ENCODE results near the gene LRRTM3.

DNA sequence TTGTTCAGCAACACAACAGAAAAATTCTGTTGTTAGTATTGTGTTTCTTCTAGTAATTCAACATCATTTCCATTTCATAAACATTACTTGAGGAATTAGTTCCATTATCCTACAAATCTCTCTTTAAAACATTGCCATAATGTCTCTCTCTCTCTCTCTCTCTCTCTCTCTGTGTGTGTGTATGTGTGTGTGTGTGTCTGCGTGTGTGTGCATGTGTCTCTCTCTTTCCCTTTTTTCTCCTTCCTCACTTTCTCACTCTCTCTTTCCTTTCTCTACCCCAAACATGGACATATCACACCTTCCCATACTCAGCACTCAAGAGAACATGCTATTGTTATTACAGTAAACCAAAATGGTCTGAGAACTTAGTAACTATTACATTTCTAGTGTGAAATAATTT lies 16.6 kb downstream of the LRRTM3 start:
- TF ChIP-seq, protein P1, sequence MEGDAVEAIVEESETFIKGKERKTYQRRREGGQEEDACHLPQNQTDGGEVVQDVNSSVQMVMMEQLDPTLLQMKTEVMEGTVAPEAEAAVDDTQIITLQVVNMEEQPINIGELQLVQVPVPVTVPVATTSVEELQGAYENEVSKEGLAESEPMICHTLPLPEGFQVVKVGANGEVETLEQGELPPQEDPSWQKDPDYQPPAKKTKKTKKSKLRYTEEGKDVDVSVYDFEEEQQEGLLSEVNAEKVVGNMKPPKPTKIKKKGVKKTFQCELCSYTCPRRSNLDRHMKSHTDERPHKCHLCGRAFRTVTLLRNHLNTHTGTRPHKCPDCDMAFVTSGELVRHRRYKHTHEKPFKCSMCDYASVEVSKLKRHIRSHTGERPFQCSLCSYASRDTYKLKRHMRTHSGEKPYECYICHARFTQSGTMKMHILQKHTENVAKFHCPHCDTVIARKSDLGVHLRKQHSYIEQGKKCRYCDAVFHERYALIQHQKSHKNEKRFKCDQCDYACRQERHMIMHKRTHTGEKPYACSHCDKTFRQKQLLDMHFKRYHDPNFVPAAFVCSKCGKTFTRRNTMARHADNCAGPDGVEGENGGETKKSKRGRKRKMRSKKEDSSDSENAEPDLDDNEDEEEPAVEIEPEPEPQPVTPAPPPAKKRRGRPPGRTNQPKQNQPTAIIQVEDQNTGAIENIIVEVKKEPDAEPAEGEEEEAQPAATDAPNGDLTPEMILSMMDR (IDR thresholded peaks at IDR 0.05 in 8 of 11, conservative IDR thresholded peaks at IDR 0.05 in 3 of 11), result no peak
- TF ChIP-seq POLR2AphosphoS5 (IDR thresholded peaks at IDR 0.05) (no peak), POLR2A (IDR thresholded peaks at IDR 0.05) (no peak)

Data from spleen (tissue), 7 donors.